ENCODE measurements around the gene RBP4.

Gene RBP4

GRCh38 chr10:93601146-93601773 is at the start of gene RBP4:
TSS of gene RBP4 (minus strand) at chr10:93601235. CDS start at chr10:93601028, 207 bp downstream.
- H3K27ac ChIP-seq (ENCODE audit: low read length) = no peak within 1 kb of the TSS
- no peaks in the 10 kb centered on the region for H3K36me3 ChIP-seq (ENCODE audit: insufficient read depth, low read depth, low read length)
- H3K4me3 ChIP-seq (ENCODE audit: low read length) = peak within 1 kb of the TSS; percentile 58
- peaks cover 71% of the 10 kb centered on the region for H3K27me3 ChIP-seq (ENCODE audit: insufficient read depth, low read length)
- H3K9ac ChIP-seq (ENCODE audit: low read depth, low read length) = no peak within 1 kb of the TSS
- 0 out of 2 replicates have a peak, but pooled peaks cover 6% of the 10 kb centered on the region for H3K4me1 ChIP-seq (ENCODE audit: insufficient read depth, low read length)
- no peaks in the 10 kb centered on the region for H3K9me3 ChIP-seq (ENCODE audit: insufficient read depth, low read depth, low read length)

GRCh38 chr10:93639791-93640190 is 38.8 kb upstream of the RBP4 start:
- Histone ChIP-seq H3K27ac (ENCODE audit: low read length) (no peak overlapping the region), H3K9me3 (ENCODE audit: insufficient read depth, low read depth, low read length) (no peaks in the 10 kb centered on the region), H3K4me1 (ENCODE audit: insufficient read depth, low read length) (no peaks in the 10 kb centered on the region), H3K9ac (ENCODE audit: low read depth, low read length) (no peak overlapping the region), H3K36me3 (ENCODE audit: insufficient read depth, low read depth, low read length) (no peaks in the 10 kb centered on the region), H3K27me3 (ENCODE audit: insufficient read depth, low read length) (no peaks in the 10 kb centered on the region), H3K4me3 (ENCODE audit: low read length) (no peak overlapping the region)

GRCh38 chr10:93630625-93631557 is 29.9 kb upstream of the RBP4 start:
- Histone ChIP-seq H3K9me3 (ENCODE audit: insufficient read depth, low read depth, low read length) (no peaks in the 10 kb centered on the region), H3K36me3 (ENCODE audit: insufficient read depth, low read depth, low read length) (no peaks in the 10 kb centered on the region), H3K4me3 (ENCODE audit: low read length) (no peak overlapping the region), H3K27ac (ENCODE audit: low read length) (no peak overlapping the region), H3K4me1 (ENCODE audit: insufficient read depth, low read length) (no peaks in the 10 kb centered on the region), H3K9ac (ENCODE audit: low read depth, low read length) (no peak overlapping the region), H3K27me3 (ENCODE audit: insufficient read depth, low read length) (no peaks in the 10 kb centered on the region)

- H3K27me3 ChIP-seq (ENCODE audit: insufficient read depth, low read length) = no peaks in the 10 kb centered on the region
- H3K4me1 ChIP-seq (ENCODE audit: insufficient read depth, low read length) = no peaks in the 10 kb centered on the region
- no peak overlapping the region for H3K27ac ChIP-seq (ENCODE audit: low read length)
- no peaks in the 10 kb centered on the region for H3K36me3 ChIP-seq (ENCODE audit: insufficient read depth, low read depth, low read length)
- no peak overlapping the region for H3K4me3 ChIP-seq (ENCODE audit: low read length)
- no peaks in the 10 kb centered on the region for H3K9me3 ChIP-seq (ENCODE audit: insufficient read depth, low read depth, low read length)
- H3K9ac ChIP-seq (ENCODE audit: low read depth, low read length) = no peak overlapping the region
Measured at GRCh38 chr10:93629647-93630305, 28.7 kb upstream of the RBP4 start.

- H3K9ac ChIP-seq (ENCODE audit: low read depth, low read length) = no peak overlapping the region
- no peaks in the 10 kb centered on the region for H3K36me3 ChIP-seq (ENCODE audit: insufficient read depth, low read depth, low read length)
- no peaks in the 10 kb centered on the region for H3K4me1 ChIP-seq (ENCODE audit: insufficient read depth, low read length)
Measured at GRCh38 chr10:93628858-93629257, 27.8 kb upstream of the RBP4 start.

GRCh38 chr10:93622942-93623341 is 21.9 kb upstream of the RBP4 start:
- H3K27ac ChIP-seq (ENCODE audit: low read length) = no peak overlapping the region
- no peaks in the 10 kb centered on the region for H3K36me3 ChIP-seq (ENCODE audit: insufficient read depth, low read depth, low read length)
- no peaks in the 10 kb centered on the region for H3K9me3 ChIP-seq (ENCODE audit: insufficient read depth, low read depth, low read length)
- H3K9ac ChIP-seq (ENCODE audit: low read depth, low read length) = no peak overlapping the region
- H3K27me3 ChIP-seq (ENCODE audit: insufficient read depth, low read length) = peaks cover 3% of the 10 kb centered on the region; the same call in 1 of the 2 replicates
- no peaks in the 10 kb centered on the region for H3K4me1 ChIP-seq (ENCODE audit: insufficient read depth, low read length)
- H3K4me3 ChIP-seq (ENCODE audit: low read length) = no peak overlapping the region

More at GRCh38 chr10:93628858-93629257, 27.8 kb upstream of the RBP4 start:
- no peak overlapping the region for H3K27ac ChIP-seq (ENCODE audit: low read length)
- H3K4me3 ChIP-seq (ENCODE audit: low read length) = no peak overlapping the region
- H3K27me3 ChIP-seq (ENCODE audit: insufficient read depth, low read length) = no peaks in the 10 kb centered on the region
- no peaks in the 10 kb centered on the region for H3K9me3 ChIP-seq (ENCODE audit: insufficient read depth, low read depth, low read length)

- H3K9ac ChIP-seq (ENCODE audit: low read depth, low read length) = no peak overlapping the region
- H3K27ac ChIP-seq (ENCODE audit: low read length) = no peak overlapping the region
- peaks cover 3% of the 10 kb centered on the region; the same call in 1 of the 2 replicates for H3K27me3 ChIP-seq (ENCODE audit: insufficient read depth, low read length)
- 0 out of 2 replicates have a peak, but pooled peaks cover 2% of the 10 kb centered on the region for H3K4me1 ChIP-seq (ENCODE audit: insufficient read depth, low read length)
- H3K4me3 ChIP-seq (ENCODE audit: low read length) = no peak overlapping the region
- no peaks in the 10 kb centered on the region for H3K36me3 ChIP-seq (ENCODE audit: insufficient read depth, low read depth, low read length)
- H3K9me3 ChIP-seq (ENCODE audit: insufficient read depth, low read depth, low read length) = no peaks in the 10 kb centered on the region
Measured at GRCh38 chr10:93620925-93621324, 19.9 kb upstream of the RBP4 start.

- peaks cover under 1% of the 10 kb centered on the region; the same call in 1 of the 2 replicates for H3K27me3 ChIP-seq (ENCODE audit: insufficient read depth, low read length)
- no peak overlapping the region for H3K4me3 ChIP-seq (ENCODE audit: low read length)
- H3K9me3 ChIP-seq (ENCODE audit: insufficient read depth, low read depth, low read length) = no peaks in the 10 kb centered on the region
- 0 out of 2 replicates have a peak, but pooled peaks cover 2% of the 10 kb centered on the region for H3K4me1 ChIP-seq (ENCODE audit: insufficient read depth, low read length)
- H3K36me3 ChIP-seq (ENCODE audit: insufficient read depth, low read depth, low read length) = no peaks in the 10 kb centered on the region
- no peak overlapping the region for H3K9ac ChIP-seq (ENCODE audit: low read depth, low read length)
- no peak overlapping the region for H3K27ac ChIP-seq (ENCODE audit: low read length)
Measured at GRCh38 chr10:93615576-93616235, 14.7 kb upstream of the RBP4 start.

- Histone ChIP-seq H3K27me3 (ENCODE audit: insufficient read depth, low read length) (no peaks in the 10 kb centered on the region; the same call in 1 of the 2 replicates), H3K9me3 (ENCODE audit: insufficient read depth, low read depth, low read length) (no peaks in the 10 kb centered on the region), H3K4me3 (ENCODE audit: low read length) (no peak overlapping the region), H3K9ac (ENCODE audit: low read depth, low read length) (no peak overlapping the region), H3K27ac (ENCODE audit: low read length) (no peak overlapping the region), H3K36me3 (ENCODE audit: insufficient read depth, low read depth, low read length) (no peaks in the 10 kb centered on the region), H3K4me1 (ENCODE audit: insufficient read depth, low read length) (0 out of 2 replicates have a peak, but pooled peaks cover 2% of the 10 kb centered on the region)
Measured at GRCh38 chr10:93614101-93614825, 13.2 kb upstream of the RBP4 start.

GRCh38 chr10:93613126-93613525 is 12.1 kb upstream of the RBP4 start:
- no peaks in the 10 kb centered on the region for H3K9me3 ChIP-seq (ENCODE audit: insufficient read depth, low read depth, low read length)
- H3K4me1 ChIP-seq (ENCODE audit: insufficient read depth, low read length) = 0 out of 2 replicates have a peak, but pooled peaks cover 2% of the 10 kb centered on the region
- H3K27me3 ChIP-seq (ENCODE audit: insufficient read depth, low read length) = no peaks in the 10 kb centered on the region; the same call in 1 of the 2 replicates
- no peak overlapping the region for H3K4me3 ChIP-seq (ENCODE audit: low read length)
- H3K36me3 ChIP-seq (ENCODE audit: insufficient read depth, low read depth, low read length) = no peaks in the 10 kb centered on the region
- H3K9ac ChIP-seq (ENCODE audit: low read depth, low read length) = no peak overlapping the region
- no peak overlapping the region for H3K27ac ChIP-seq (ENCODE audit: low read length)

Data from iPS-20b (cell line).